GM12878 (cell line): ENCODE data around the gene FBXW7. TPM values are rescaled to one million over a fixed set of nuclear protein-coding genes. Genes with fewer than 3 reads are reported as not detected.

Experiments
- ATAC-seq: fragments of 200-7000 bp; cut with Tn5 transposase; 3 replicates; pipeline ENCODE4 v1.9.1; 2020; ENCODE audit warnings: mild to moderate bottlenecking, moderate library complexity
- BruUV-seq: library from RNA; stranded (reverse); fragments of 400-500 nt; replicated peaks from 2 replicates; lab custom pipeline; 2021; lab: Mats Ljungman, UMichigan
- CTCF ChIA-PET: fragments of 300-600 bp; sonication (Branson Sonifier 250); formaldehyde crosslinking; extraction: SDS; loops from one replicate; lab custom pipeline; 2021; ENCODE audit warnings: inconsistent platforms; lab: Yijun Ruan, JAX
- POLR2A ChIA-PET: fragments of 350-600 bp; formaldehyde crosslinking; extraction: SDS; loops from one replicate; lab custom pipeline; 2021; ENCODE audit warnings: inconsistent platforms; lab: Charles Lee
- RAD21 ChIA-PET: fragments of 300-600 bp; sonication (Branson Sonifier 250); formaldehyde crosslinking; loops from one replicate; lab custom pipeline; 2023; ENCODE audit warnings: antibody characterized with exemption; ENCODE audit not compliant: unreplicated experiment; lab: Charles Lee
- SMC1A ChIA-PET: fragments of 300-600 bp; sonication (Branson Sonifier 250); formaldehyde crosslinking; loops from one replicate; lab custom pipeline; 2023; ENCODE audit not compliant: unreplicated experiment, uncharacterized antibody; lab: Charles Lee
- DNase-seq: peaks from one replicate; pipeline ENCODE4 v3.0.0-alpha.2; 2011; ENCODE audit warnings: low read depth, low spot score
- FAIRE-seq: peaks from 3 replicates; lab custom pipeline; 2011; peaks lifted over from hg19 to GRCh38; lab: Jason Lieb, UNC
- H2AFZ ChIP-seq: 2 replicates; pipeline ENCODE4 v1.6.0; 2011; ENCODE audit warnings: low read depth, low read length, control low read depth; ENCODE audit not compliant: control insufficient read depth
- H3K27ac ChIP-seq: 2 replicates; pipeline ENCODE4 v1.5.1; 2011; ENCODE audit warnings: control low read depth; ENCODE audit not compliant: control insufficient read depth, insufficient read depth
- H3K27me3 ChIP-seq, 2 experiments: replicated peaks in 1 of 2; 2 replicates each; pipeline versions ENCODE4 v1.6.0 to v1.6.1; 2011; ENCODE audit warnings: low read length in 1 of 2; ENCODE audit not compliant: control insufficient read depth in 2 of 2, insufficient read depth in 2 of 2
- H3K36me3 ChIP-seq, 2 experiments: 2 replicates each; pipeline ENCODE4 v1.5.1; 2011; ENCODE audit warnings: low read length in 1 of 2; ENCODE audit not compliant: control insufficient read depth in 2 of 2, insufficient read depth in 2 of 2
- H3K4me1 ChIP-seq: 2 replicates; pipeline ENCODE4 v1.6.1; 2011; ENCODE audit warnings: mild to moderate bottlenecking, low read length, moderate library complexity, mixed read lengths; ENCODE audit not compliant: control insufficient read depth, insufficient read depth
- H3K4me2 ChIP-seq: 2 replicates; pipeline ENCODE4 v1.6.0; 2011; ENCODE audit warnings: control low read depth; ENCODE audit not compliant: control insufficient read depth, insufficient read depth
- H3K4me3 ChIP-seq: fragments of 200-600 bp; sonication (generic); 2 replicates; pipeline ENCODE4 v1.5.1; 2016
- H3K79me2 ChIP-seq: 2 replicates; pipeline ENCODE4 v1.6.0; 2011; ENCODE audit warnings: low read length; ENCODE audit not compliant: control insufficient read depth, insufficient read depth
- H3K9ac ChIP-seq: 2 replicates; pipeline ENCODE4 v1.8.0; 2011; ENCODE audit warnings: low read length, control low read depth, mixed read lengths; ENCODE audit not compliant: control insufficient read depth, insufficient read depth
- H3K9me3 ChIP-seq: replicated peaks from 3 replicates; pipeline ENCODE4 v1.5.1; 2011; ENCODE audit warnings: mild to moderate bottlenecking, low read length; ENCODE audit not compliant: control insufficient read depth, insufficient read depth
- H4K20me1 ChIP-seq: 2 replicates; pipeline ENCODE4 v1.6.0; 2011; ENCODE audit not compliant: control insufficient read depth, insufficient read depth
- BCL3 ChIP-seq: IDR thresholded peaks from 2 replicates; pipeline ENCODE4 v1.6.1; 2011; ENCODE audit warnings: borderline replicate concordance, low read depth, mild to moderate bottlenecking, moderate library complexity, low read length; ENCODE audit not compliant: insufficient read depth, poor library complexity, severe bottlenecking
- BRCA1 ChIP-seq: IDR thresholded peaks from 2 replicates; pipeline ENCODE4 v1.6.1; 2011; ENCODE audit warnings: low read depth, low read length, improper control_type of control experiment
- CHD2 ChIP-seq: IDR thresholded peaks from 2 replicates; pipeline ENCODE4 v1.6.1; 2011; ENCODE audit warnings: low read depth, low read length, improper control_type of control experiment, borderline replicate concordance
- E2F4 ChIP-seq: IDR thresholded peaks from 2 replicates; pipeline ENCODE4 v1.6.1; 2012; ENCODE audit warnings: low read depth, low read length, improper control_type of control experiment
- EGR1 ChIP-seq, 2 experiments: IDR thresholded peaks; 1 replicate in 1 of 2; 2 replicates in 1 of 2; pipeline ENCODE4 v1.6.1; 2011 to 2012; ENCODE audit warnings: low read depth in 2 of 2, low read length in 2 of 2, borderline replicate concordance in 1 of 2, mild to moderate bottlenecking in 1 of 2, moderate library complexity in 1 of 2
- ESRRA ChIP-seq: IDR thresholded peaks from 2 replicates; pipeline ENCODE4 v1.6.1; 2012; ENCODE audit warnings: mild to moderate bottlenecking, low read length, improper control_type of control experiment
- HDAC6 ChIP-seq: fragments of 200-600 bp; sonication (generic); IDR thresholded peaks from one replicate; pipeline ENCODE4 v1.8.0; 2017; ENCODE audit warnings: antibody characterized with exemption; ENCODE audit not compliant: unreplicated experiment
- MTA3 ChIP-seq: IDR thresholded peaks from 2 replicates; pipeline ENCODE4 v1.6.1; 2012; ENCODE audit warnings: low read length, inconsistent platforms, borderline replicate concordance
- MXI1 ChIP-seq: fragments of 150-350 bp; IDR thresholded peaks from 2 replicates; pipeline ENCODE4 v1.6.1; 2011; ENCODE audit warnings: low read depth, mild to moderate bottlenecking, inconsistent platforms, low read length, improper control_type of control experiment
- NR2F1 ChIP-seq: fragments of 450-650 bp; conservative IDR thresholded peaks from 2 replicates; pipeline ENCODE4 v1.6.1; 2017; ENCODE audit warnings: mild to moderate bottlenecking
- PAX8 ChIP-seq: fragments of 450-650 bp; IDR thresholded peaks from 2 replicates; pipeline ENCODE4 v1.6.1; 2017; ENCODE audit warnings: mild to moderate bottlenecking, moderate library complexity
- PML ChIP-seq: IDR thresholded peaks from 2 replicates; pipeline ENCODE4 v1.6.1; 2012; ENCODE audit warnings: low read length, inconsistent platforms
- RBBP5 ChIP-seq: fragments of 200-600 bp; sonication (generic); conservative IDR thresholded peaks from 2 replicates; pipeline ENCODE4 v1.6.1; 2016
- RFX5 ChIP-seq: IDR thresholded peaks from 2 replicates; pipeline ENCODE4 v1.6.1; 2011; ENCODE audit warnings: low read depth, low read length, improper control_type of control experiment
- RUNX3 ChIP-seq: IDR thresholded peaks from 2 replicates; pipeline ENCODE4 v1.6.1; 2012; ENCODE audit warnings: low read length, inconsistent platforms
- SMAD1 ChIP-seq: fragments of 450-650 bp; IDR thresholded peaks from 2 replicates; pipeline ENCODE4 v1.6.1; 2018; ENCODE audit warnings: mild to moderate bottlenecking, low read depth; ENCODE audit not compliant: partially characterized antibody
- SMAD5 ChIP-seq: IDR thresholded peaks from 2 replicates; pipeline ENCODE4 v1.6.1; 2016; ENCODE audit warnings: antibody characterized with exemption, low read depth
- SMC3 ChIP-seq: IDR thresholded peaks from 2 replicates; pipeline ENCODE4 v1.6.1; 2011; ENCODE audit warnings: low read length, improper control_type of control experiment, borderline replicate concordance
- SP1 ChIP-seq: IDR thresholded peaks from one replicate; pipeline ENCODE4 v1.6.1; 2011; ENCODE audit warnings: low read depth, low read length
- ZSCAN29 ChIP-seq: fragments of 450-650 bp; IDR thresholded peaks from 2 replicates; pipeline ENCODE4 v1.6.1; 2017; ENCODE audit warnings: mild to moderate bottlenecking, moderate library complexity
- WGBS: methylation state at CpG from one replicate; pipeline ENCODE4 v1.1.6; 2016; ENCODE audit warnings: low lambda C conversion rate; ENCODE audit not compliant: insufficient replicate concordance, insufficient coverage; ENCODE audit errors: missing lambda C conversion rate; 5-methylcytosine and 5-hydroxymethylcytosine counted together
- in situ Hi-C: fragments of 300-500 bp; cut with MboI; formaldehyde crosslinking; loops from 9 replicates; pipeline ENCODE4 v1.14.3; 2018; ENCODE audit warnings: mixed read lengths
- intact Hi-C: fragments of 100-400 bp; cut with micrococcal nuclease; formaldehyde crosslinking; loops from one replicate; pipeline ENCODE4 v1.14.2; 2022; ENCODE audit not compliant: unreplicated experiment
- polyA plus RNA-seq, 11 experiments: library from polyadenylated mRNA; depleted of rRNA in 4 of 11; unstranded in 6 of 11; stranded (reverse) in 5 of 11; fragments of >200 nt; fragmentation: Nextera tagmentation in 4 of 11; fragmentation: Illumina TruSeq in 1 of 11; extraction: Ambion mirVana in 4 of 11; extraction: Trizol in 1 of 11; gene quantifications; 1 replicate in 1 of 11; 2 replicates in 10 of 11; pipeline versions ENCODE4 v1.2.1 to v1.2.3, GENCODE V29; 2011 to 2016; ENCODE audit warnings: inconsistent platforms in 2 of 11, missing spikeins in 2 of 11, low read depth in 1 of 11
- total RNA-seq, 4 experiments: library from RNA; depleted of rRNA in 3 of 4; stranded (reverse); fragments of >200 nt in 3 of 4; fragmentation: Illumina TruSeq in 1 of 4; extraction: Trizol in 1 of 4; gene quantifications; 2 replicates each; pipeline versions ENCODE4 v1.2.1 to v1.2.3, GENCODE V29; 2013 to 2021

The FBXW7 gene
- total and polyA plus RNA-seq, 10 of the 15 experiments (the other 5 are each of a cell fraction or from before 2014, with no cell fraction given), result 35.8 to 118 (median 47.2) TPM

GRCh38 chr4:152424396-152424795 is 111.5 kb downstream of the FBXW7 start:
- FAIRE-seq (no peak), DNase-seq (no peak), ATAC-seq (no peak)
- peaks cover 0 to 23% of the 10 kb centered on the region in 2 experiments; a peak in 3 of 4 replicates for H3K36me3 ChIP-seq
- no peak overlapping the region for H3K4me2 ChIP-seq
- H3K9me3 ChIP-seq, result no peaks in the 10 kb centered on the region
- 97% methylated on average over 3 of the region's 3 CpGs for whole genome bisulfite sequencing
- in situ Hi-C loops (no loop called here), intact Hi-C loops (no loop called here)
- no peak overlapping the region for H3K4me3 ChIP-seq
- H3K4me1 ChIP-seq, result no peaks in the 10 kb centered on the region
- H3K9ac ChIP-seq, result no peak overlapping the region
- peaks cover 14% of the 10 kb centered on the region for H3K79me2 ChIP-seq
- no peaks in the 10 kb centered on the region for H3K27me3 ChIP-seq
- H4K20me1 ChIP-seq, result no peaks in the 10 kb centered on the region
- ChIA-PET SMC1A (interaction anchor here (0.7 to 1.3 kb wide), 4 partner anchors 9 to 27 kb away, joined by 3 to 5 read pairs (median 3); no protein-coding TSS in a partner anchor), POLR2A (no interaction called here), CTCF (interaction anchor here (0.6 to 1.0 kb wide), 4 partner anchors 27 to 85 kb away, joined by 3 read pairs; no protein-coding TSS in a partner anchor), RAD21 (interaction anchor here (2.1 kb wide), 1 partner anchor 12 kb away, joined by 5 read pairs; no protein-coding TSS in a partner anchor)
- no peak overlapping the region for H3K27ac ChIP-seq
- no TSS peak for BruUV-seq
- no peak overlapping the region for H2AFZ ChIP-seq
- TF ChIP-seq SMAD5 (no peak), RFX5 (no peak), SMC3 (no peak), ESRRA (no peak), RBBP5 (no peak), BCL3 (no peak), ZSCAN29 (no peak), EGR1 (IDR thresholded peaks at IDR 0.05; ENCODE audit: borderline replicate concordance in 1 of 2, low read depth in 2 of 2, low read length in 2 of 2) (no peak), RUNX3 (no peak), NR2F1 (no peak), BRCA1 (no peak), HDAC6 (no peak), CHD2 (no peak), MXI1 (no peak), E2F4 (no peak), PML (no peak), SP1 (no peak), MTA3 (no peak), SMAD1 (no peak), PAX8 (no peak)
